ENCODE results near the gene NKG7. TPM values are rescaled to one million over a fixed set of nuclear protein-coding genes. Genes with fewer than 3 reads are reported as not detected.

The NKG7 gene
- total RNA-seq, 2 experiments from 2014 or later: 6.2 to 7.2 TPM

DNA sequence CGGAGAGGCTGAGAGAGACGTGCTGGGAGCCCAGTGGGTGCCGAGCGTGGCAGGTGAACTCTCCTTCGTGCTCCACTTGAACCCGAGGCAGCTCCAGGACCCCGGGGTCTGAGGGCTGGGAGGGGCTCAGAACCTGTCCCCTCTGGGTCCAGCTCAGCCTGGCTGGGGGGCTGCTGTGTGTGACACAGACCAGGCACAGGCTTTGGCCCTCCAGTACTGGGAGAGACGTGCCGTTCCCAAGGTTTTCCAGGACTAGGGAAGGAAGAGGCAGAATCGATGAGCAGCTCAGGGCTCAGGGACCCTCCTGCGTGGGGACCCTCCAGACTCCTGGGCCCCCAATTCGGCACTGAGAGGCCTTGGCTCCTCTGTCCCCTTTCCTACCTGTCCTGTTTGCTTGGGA lies 42.7 kb upstream of the NKG7 start:
- no peak overlapping the region for H3K27ac Mint-ChIP-seq
- H3K9me3 Mint-ChIP-seq: no peaks in the 10 kb centered on the region
- intact Hi-C loops (cut with DNase I, micrococcal nuclease): no loop called here
- no peaks in the 10 kb centered on the region for H3K9me3 ChIP-seq (ENCODE audit: control insufficient read depth in 1 of 2, insufficient read depth in 1 of 2, low read length in 2 of 2)
- no peak overlapping the region for H3K4me3 Mint-ChIP-seq
- POLR2A ChIA-PET: no interaction called here
- CTCF ChIA-PET: no interaction called here
- H3K4me1 ChIP-seq (ENCODE audit: insufficient read depth, low read length): peaks cover 5% of the 10 kb centered on the region
- H3K4me3 ChIP-seq (ENCODE audit: low read length): no peak overlapping the region
- H3K36me3 ChIP-seq (ENCODE audit: insufficient read depth, low read length): no peaks in the 10 kb centered on the region
- DNase-seq: no peak
- no peak for ATAC-seq (ENCODE audit: poor library complexity)
- TF ChIP-seq, protein P1, sequence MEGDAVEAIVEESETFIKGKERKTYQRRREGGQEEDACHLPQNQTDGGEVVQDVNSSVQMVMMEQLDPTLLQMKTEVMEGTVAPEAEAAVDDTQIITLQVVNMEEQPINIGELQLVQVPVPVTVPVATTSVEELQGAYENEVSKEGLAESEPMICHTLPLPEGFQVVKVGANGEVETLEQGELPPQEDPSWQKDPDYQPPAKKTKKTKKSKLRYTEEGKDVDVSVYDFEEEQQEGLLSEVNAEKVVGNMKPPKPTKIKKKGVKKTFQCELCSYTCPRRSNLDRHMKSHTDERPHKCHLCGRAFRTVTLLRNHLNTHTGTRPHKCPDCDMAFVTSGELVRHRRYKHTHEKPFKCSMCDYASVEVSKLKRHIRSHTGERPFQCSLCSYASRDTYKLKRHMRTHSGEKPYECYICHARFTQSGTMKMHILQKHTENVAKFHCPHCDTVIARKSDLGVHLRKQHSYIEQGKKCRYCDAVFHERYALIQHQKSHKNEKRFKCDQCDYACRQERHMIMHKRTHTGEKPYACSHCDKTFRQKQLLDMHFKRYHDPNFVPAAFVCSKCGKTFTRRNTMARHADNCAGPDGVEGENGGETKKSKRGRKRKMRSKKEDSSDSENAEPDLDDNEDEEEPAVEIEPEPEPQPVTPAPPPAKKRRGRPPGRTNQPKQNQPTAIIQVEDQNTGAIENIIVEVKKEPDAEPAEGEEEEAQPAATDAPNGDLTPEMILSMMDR (IDR thresholded peaks at IDR 0.05): no peak
- H3K27me3 ChIP-seq (ENCODE audit: control insufficient read depth in 1 of 2, insufficient read depth in 2 of 2, low read length in 2 of 2): peaks cover 0 to 4% of the 10 kb centered on the region in 2 experiments
- H3K27ac ChIP-seq (ENCODE audit: low read depth in 1 of 2, low read length in 2 of 2): no peak overlapping the region
- peaks cover 21% of the 10 kb centered on the region for H3K27me3 Mint-ChIP-seq
- H3K36me3 Mint-ChIP-seq (ENCODE audit: low read depth): no peaks in the 10 kb centered on the region
- no peaks in the 10 kb centered on the region for H3K4me1 Mint-ChIP-seq (ENCODE audit: low read depth)

DNA sequence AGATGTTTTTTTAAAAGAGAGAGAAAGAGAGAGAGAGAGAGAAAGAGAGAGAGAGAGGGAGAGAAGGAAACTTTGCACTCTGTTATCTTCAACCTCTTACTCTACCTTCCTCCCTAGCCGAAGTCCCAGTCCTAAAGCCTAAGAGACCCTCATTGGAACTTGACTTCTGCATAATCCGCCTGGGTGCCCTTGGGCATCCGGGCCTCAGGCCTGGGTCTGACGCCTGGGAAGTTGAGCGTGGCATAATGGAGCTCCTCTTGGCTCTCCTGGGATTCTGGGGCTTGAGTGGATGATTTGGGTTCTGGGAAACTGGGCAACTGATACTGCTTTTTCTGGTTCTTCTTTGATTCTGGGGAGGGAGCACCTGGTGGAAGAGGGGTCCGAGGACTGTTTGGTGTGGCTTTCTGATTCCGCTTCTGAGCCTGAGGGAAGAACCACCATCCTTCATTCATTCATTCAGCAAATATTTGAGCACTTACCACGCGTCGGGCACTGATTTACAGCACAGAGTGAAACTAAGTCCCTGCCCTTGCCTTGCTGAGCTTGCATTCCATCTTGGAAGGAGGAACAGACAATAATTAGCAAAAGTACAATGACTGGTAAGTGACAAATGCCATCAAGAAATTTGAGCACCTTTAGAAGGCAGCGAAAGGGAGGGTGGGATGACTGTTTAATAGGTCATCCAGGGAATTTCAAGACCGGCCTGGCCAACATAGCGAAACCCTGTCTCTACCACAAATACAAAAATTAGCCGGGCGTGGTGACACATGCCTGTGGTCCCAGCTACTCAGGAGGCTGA lies 38.7 kb upstream of the NKG7 start:
- Histone ChIP-seq H3K27me3 (ENCODE audit: control insufficient read depth in 1 of 2, insufficient read depth in 2 of 2, low read length in 2 of 2) (no peaks in the 10 kb centered on the region), H3K9me3 (ENCODE audit: control insufficient read depth in 1 of 2, insufficient read depth in 1 of 2, low read length in 2 of 2) (no peaks in the 10 kb centered on the region), H3K4me3 (ENCODE audit: low read length) (no peak overlapping the region), H3K4me1 (ENCODE audit: insufficient read depth, low read length) (no peaks in the 10 kb centered on the region), H3K36me3 (ENCODE audit: insufficient read depth, low read length) (no peaks in the 10 kb centered on the region), H3K27ac (ENCODE audit: low read depth in 1 of 2, low read length in 2 of 2) (no peak overlapping the region)
- H3K27ac Mint-ChIP-seq: no peak overlapping the region
- intact Hi-C loops (cut with DNase I, micrococcal nuclease): no loop called here
- ChIA-PET POLR2A (no interaction called here), CTCF (no interaction called here)
- H3K9me3 Mint-ChIP-seq: no peaks in the 10 kb centered on the region
- no peaks in the 10 kb centered on the region for H3K4me1 Mint-ChIP-seq (ENCODE audit: low read depth)
- peaks cover 13% of the 10 kb centered on the region for H3K27me3 Mint-ChIP-seq
- TF ChIP-seq, protein P1 (IDR thresholded peaks at IDR 0.05): no peak
- ATAC-seq (ENCODE audit: poor library complexity) (no peak), DNase-seq (no peak)
- no peak overlapping the region for H3K4me3 Mint-ChIP-seq
- H3K36me3 Mint-ChIP-seq (ENCODE audit: low read depth): no peaks in the 10 kb centered on the region

DNA sequence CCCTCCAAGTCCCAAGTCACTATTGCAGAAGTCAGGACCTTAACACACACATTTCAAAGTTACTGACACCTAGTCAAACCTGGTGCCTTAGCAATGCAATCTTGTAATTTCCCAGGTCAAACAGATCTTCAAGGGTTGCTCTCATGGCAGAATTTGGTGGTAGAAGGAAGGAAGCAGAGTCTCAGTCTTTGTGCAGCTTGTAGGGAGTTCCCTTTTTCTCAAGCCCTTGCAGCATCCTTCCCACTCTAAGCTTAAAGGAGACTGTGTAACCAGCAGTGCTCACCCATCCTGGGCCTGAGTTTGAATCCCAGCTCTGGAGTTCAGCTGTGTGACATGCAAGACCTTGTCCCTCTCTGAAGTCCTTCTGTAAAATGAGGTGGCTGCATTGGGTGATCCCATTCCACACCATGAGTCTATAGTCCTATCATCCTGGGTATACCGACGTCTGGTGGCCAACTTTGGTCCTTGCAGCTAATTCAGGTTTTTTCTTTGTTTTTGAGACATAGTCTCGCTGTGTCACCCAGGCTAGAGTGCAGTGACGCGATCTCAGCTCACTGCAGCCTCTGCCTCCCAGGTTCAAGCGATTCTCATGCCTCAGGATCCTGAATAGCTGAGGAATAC lies 35.2 kb upstream of the NKG7 start:
- Histone ChIP-seq H3K4me3 (ENCODE audit: low read length) (no peak overlapping the region), H3K27ac (ENCODE audit: low read depth in 1 of 2, low read length in 2 of 2) (no peak overlapping the region), H3K36me3 (ENCODE audit: insufficient read depth, low read length) (no peaks in the 10 kb centered on the region), H3K4me1 (ENCODE audit: insufficient read depth, low read length) (no peaks in the 10 kb centered on the region), H3K27me3 (ENCODE audit: control insufficient read depth in 1 of 2, insufficient read depth in 2 of 2, low read length in 2 of 2) (no peaks in the 10 kb centered on the region), H3K9me3 (ENCODE audit: control insufficient read depth in 1 of 2, insufficient read depth in 1 of 2, low read length in 2 of 2) (peaks cover 8 to 15% of the 10 kb centered on the region in 2 experiments)
- ATAC-seq (ENCODE audit: poor library complexity) (peak; percentile 37), DNase-seq (peak in 5 of 14 experiments; percentile 11 to 65 (median 50))
- Mint-ChIP-seq H3K4me1 (ENCODE audit: low read depth) (no peaks in the 10 kb centered on the region), H3K4me3 (no peak overlapping the region), H3K9me3 (no peaks in the 10 kb centered on the region), H3K27me3 (peaks cover 16% of the 10 kb centered on the region), H3K36me3 (ENCODE audit: low read depth) (no peaks in the 10 kb centered on the region), H3K27ac (no peak overlapping the region)
- intact Hi-C loops (cut with DNase I, micrococcal nuclease): loop anchor here in 1 of 2 experiments (1.0 kb wide), 1 partner anchor 68 kb away; no protein-coding TSS in a partner anchor
- POLR2A ChIA-PET: no interaction called here
- TF ChIP-seq, protein P1 (IDR thresholded peaks at IDR 0.05): no peak
- CTCF ChIA-PET: interaction anchor here (1.1 to 1.3 kb wide), 4 partner anchors 14 to 69 kb away, joined by 3 to 6 read pairs (median 4); no protein-coding TSS in a partner anchor
